WI38 (cell line): ENCODE data around the gene TARBP1.

Experiments
- H3K4me3 ChIP-seq: 2 replicates; pipeline ENCODE4 v1.5.1; 2011; ENCODE audit warnings: low read depth, mild to moderate bottlenecking, control low read depth, low read length
- CTCF ChIP-seq: IDR thresholded peaks from 2 replicates; pipeline ENCODE4 v1.5.1; 2012; ENCODE audit warnings: low read depth, mild to moderate bottlenecking, control low read depth, low read length

Gene TARBP1

GRCh38 chr1:234469376-234469775, 9.6 kb downstream of the TARBP1 start:
- H3K4me3 ChIP-seq: no peak overlapping the region
- no peak for TF ChIP-seq CTCF

- TF ChIP-seq CTCF: no peak
- H3K4me3 ChIP-seq: no peak overlapping the region
These were observed 10.4 kb downstream of the TARBP1 start for GRCh38 chr1:234468580-234468979.

GRCh38 chr1:234467821-234468220, 11.2 kb downstream of the TARBP1 start:
- no peak overlapping the region for H3K4me3 ChIP-seq
- no peak for TF ChIP-seq CTCF

- no peak overlapping the region for H3K4me3 ChIP-seq
- no peak for TF ChIP-seq CTCF
These were observed 12.0 kb downstream of the TARBP1 start for GRCh38 chr1:234466945-234467344.

GRCh38 chr1:234463749-234464148, 15.2 kb downstream of the TARBP1 start:
- no peak overlapping the region for H3K4me3 ChIP-seq
- TF ChIP-seq CTCF: no peak

GRCh38 chr1:234460652-234461051, 18.3 kb downstream of the TARBP1 start:
- no peak for TF ChIP-seq CTCF
- H3K4me3 ChIP-seq: no peak overlapping the region

GRCh38 chr1:234458352-234459017, 20.5 kb downstream of the TARBP1 start:
- TF ChIP-seq CTCF: no peak
- no peak overlapping the region for H3K4me3 ChIP-seq
